ENCODE data around the gene ZNF296.

GRCh38 chr19:45091031-45091923, 15.0 kb upstream of the ZNF296 start:
- TF ChIP-seq CTCF (IDR thresholded peaks at IDR 0.05) (peak in 2 of 4 experiments; percentile 5 to 16), POLR2A (IDR thresholded peaks at IDR 0.05) (peak; percentile 23), POLR2AphosphoS5 (IDR thresholded peaks at IDR 0.05) (peak; percentile 98)

All from prostate gland (tissue), 2 donors.